Measurements from ENCODE around the gene CNEP1R1. TPM values are rescaled to one million over a fixed set of nuclear protein-coding genes. Genes with fewer than 3 reads are reported as not detected.

The CNEP1R1 gene
- total and polyA plus RNA-seq, 2 of the 8 experiments (the other 6 are each of a cell fraction or from before 2014, with no cell fraction given) = 10.6 to 13.6 TPM

GRCh38 chr16:50002190-50002589 is 22.8 kb upstream of the CNEP1R1 start:
- H2BK120ac ChIP-seq (replicated peaks; ENCODE audit: low read depth, low read length) = no peak overlapping the region
- no peaks in the 10 kb centered on the region for H3K36me3 ChIP-seq (ENCODE audit: control insufficient read depth in 2 of 4, insufficient read depth in 4 of 4, low read length in 3 of 4)
- H2BK12ac ChIP-seq (ENCODE audit: low read depth, low read length) = no peak overlapping the region
- no peak overlapping the region for H2BK15ac ChIP-seq (ENCODE audit: low read length)
- ChIA-PET POLR2A (ENCODE audit: partially characterized antibody) (no interaction called here), CTCF (ENCODE audit: partially characterized antibody) (interaction anchor here (0.7 kb wide), 1 partner anchor 545 kb away, joined by 5 read pairs; no protein-coding TSS in a partner anchor)
- no peak overlapping the region for H2AK5ac ChIP-seq (ENCODE audit: low read depth, low read length)
- no peak overlapping the region for H3K27ac ChIP-seq (ENCODE audit: low read depth, low read length)
- no peaks in the 10 kb centered on the region for H3K4me1 ChIP-seq (replicated peaks in 1 of 4; ENCODE audit: control insufficient read depth in 3 of 4, insufficient read depth in 4 of 4, low read length in 3 of 4)
- H2AFZ ChIP-seq (ENCODE audit: low read length) = no peak overlapping the region
- H4K20me1 ChIP-seq (replicated peaks in 1 of 2; ENCODE audit: control insufficient read depth in 1 of 2, insufficient read depth in 2 of 2, low read length in 2 of 2) = no peaks in the 10 kb centered on the region
- no peak overlapping the region for H2BK5ac ChIP-seq (ENCODE audit: low read depth, low read length)
- no peak overlapping the region for H3K23ac ChIP-seq (ENCODE audit: insufficient read length)
- H2BK20ac ChIP-seq (ENCODE audit: low read length) = no peak overlapping the region
- no peak for DNase-seq (ENCODE audit: low read depth in 1 of 2, low spot score in 2 of 2)
- H3K4me2 ChIP-seq (ENCODE audit: insufficient read depth in 1 of 2, low read depth in 2 of 2, low read length in 2 of 2) = no peak overlapping the region
- H3K14ac ChIP-seq (ENCODE audit: insufficient read length) = no peak overlapping the region
- no peak overlapping the region for H4K8ac ChIP-seq (ENCODE audit: extremely low read depth, insufficient read depth, low read length)
- TF ChIP-seq RAD21 (IDR thresholded peaks at IDR 0.05 in 1 of 2, conservative IDR thresholded peaks at IDR 0.05 in 1 of 2; ENCODE audit: low read depth in 2 of 2, low read length in 2 of 2) (no peak), SAP30 (IDR thresholded peaks at IDR 0.05; ENCODE audit: insufficient read depth, insufficient replicate concordance, low read length) (no peak), JUN (IDR thresholded peaks at IDR 0.05; ENCODE audit: low read depth, low read length) (no peak), RXRA (IDR thresholded peaks at IDR 0.05; ENCODE audit: insufficient read depth, low read depth, low read length) (no peak), PHF8 (conservative IDR thresholded peaks at IDR 0.05; ENCODE audit: low read depth, low read length) (no peak), SIN3A (conservative IDR thresholded peaks at IDR 0.05 in 1 of 2, IDR thresholded peaks at IDR 0.05 in 1 of 2; ENCODE audit: low read depth in 1 of 2, low read length in 2 of 2) (no peak), TEAD4 (IDR thresholded peaks at IDR 0.05; ENCODE audit: low read depth, low read length) (no peak), ZNF274 (IDR thresholded peaks at IDR 0.05; ENCODE audit: borderline replicate concordance, extremely low read depth, low read length) (no peak), ATF3 (IDR thresholded peaks at IDR 0.05; ENCODE audit: insufficient read depth, low read depth, low read length) (no peak), ASH2L (IDR thresholded peaks at IDR 0.05; ENCODE audit: low read length) (no peak), SUZ12 (IDR thresholded peaks at IDR 0.05; ENCODE audit: low read length) (no peak), TBP (IDR thresholded peaks at IDR 0.05; ENCODE audit: low read depth, low read length) (no peak)
- H4K5ac ChIP-seq (ENCODE audit: insufficient read length, low read depth, low read length) = no peak overlapping the region
- no peaks in the 10 kb centered on the region for H3K79me2 ChIP-seq (ENCODE audit: control insufficient read depth in 1 of 2, insufficient read depth in 2 of 2, low read length in 2 of 2)
- no peaks in the 10 kb centered on the region for H3K27me3 ChIP-seq (replicated peaks in 1 of 4; ENCODE audit: control insufficient read depth in 3 of 4, extremely low read depth in 1 of 4, insufficient read depth in 3 of 4, low read length in 3 of 4)
- FAIRE-seq = no peak
- no peak overlapping the region for H3K18ac ChIP-seq (ENCODE audit: extremely low read depth, low read length)
- no peak overlapping the region for H3K56ac ChIP-seq (replicated peaks; ENCODE audit: insufficient read length, low read depth, low read length)
- no peak overlapping the region for H3K4me3 ChIP-seq (ENCODE audit: extremely low read depth in 1 of 4, insufficient read depth in 2 of 4, low read depth in 3 of 4, low read length in 4 of 4)
- H3K9ac ChIP-seq (replicated peaks in 1 of 4; ENCODE audit: extremely low read depth in 1 of 4, low read depth in 3 of 4, low read length in 3 of 4) = no peak overlapping the region
- H3K4ac ChIP-seq (replicated peaks; ENCODE audit: insufficient read length, low read depth, low read length) = no peak overlapping the region
- WGBS, 2 experiments (ENCODE audit: extremely low coverage in 1 of 2, insufficient coverage in 1 of 2, insufficient read length in 1 of 2, insufficient replicate concordance in 2 of 2, low coverage in 1 of 2, low lambda C conversion rate in 2 of 2, missing lambda C conversion rate in 1 of 2) = 77% methylated on average over 1 of the region's 1 CpG; no CpG with 5 or more reads in 1 of the 2 experiments
- H3K23me2 ChIP-seq (ENCODE audit: low read depth, low read length) = no peaks in the 10 kb centered on the region
- H3K79me1 ChIP-seq (ENCODE audit: low read depth, low read length) = no peaks in the 10 kb centered on the region
- no peak overlapping the region for H4K91ac ChIP-seq (replicated peaks; ENCODE audit: insufficient read length, low read length)
- no peaks in the 10 kb centered on the region for H3K9me3 ChIP-seq (ENCODE audit: insufficient read depth in 2 of 2, low read depth in 1 of 2, low read length in 1 of 2)
